HCEC 1CT (cell line): ENCODE results near the gene CD300LB.
"Not testable (repeated sequence)": the region's sequence is repeated elsewhere in the genome, so short reads cannot be mapped to it uniquely, and the experiment has no call there.

Source experiments
- DNase-seq: peaks from one replicate; pipeline ENCODE4 v3.0.0-alpha.2; 2017

The CD300LB gene

GRCh38 chr17:74531231-74531761 is at the start of gene CD300LB:
TSS of gene CD300LB (minus strand) at chr17:74531475. CDS start at chr17:74531350, 125 bp downstream.
- no peak for DNase-seq

GRCh38 chr17:74579900-74580299 is 48.6 kb upstream of the CD300LB start:
- no peak for DNase-seq

- DNase-seq, result no peak
Observed at GRCh38 chr17:74578979-74579378, 47.7 kb upstream of the CD300LB start.

- DNase-seq, result no peak
Observed at GRCh38 chr17:74574489-74575142, 43.3 kb upstream of the CD300LB start.

GRCh38 chr17:74573635-74574034 is 42.4 kb upstream of the CD300LB start:
- DNase-seq, result not testable (repeated sequence)

GRCh38 chr17:74573169-74573568 is 41.9 kb upstream of the CD300LB start:
- DNase-seq, result no peak

- no peak for DNase-seq
Observed at GRCh38 chr17:74571621-74572270, 40.5 kb upstream of the CD300LB start.

GRCh38 chr17:74569020-74570003 is 38.0 kb upstream of the CD300LB start:
- DNase-seq, result peak; percentile 30

GRCh38 chr17:74568106-74568873 is 37.0 kb upstream of the CD300LB start:
- DNase-seq, result no peak

GRCh38 chr17:74567397-74567796 is 36.1 kb upstream of the CD300LB start, which contains the start of gene CD300H:
TSS of gene CD300H (minus strand) at chr17:74567509.
- no peak for DNase-seq

GRCh38 chr17:74566132-74566753 is 35.0 kb upstream of the CD300LB start:
- no peak for DNase-seq

GRCh38 chr17:74565126-74565525 is 33.9 kb upstream of the CD300LB start:
- DNase-seq, result no peak

- no peak for DNase-seq
Observed at GRCh38 chr17:74563358-74563757, 32.1 kb upstream of the CD300LB start.

- DNase-seq, result no peak
Observed at GRCh38 chr17:74561586-74561985, 30.3 kb upstream of the CD300LB start.

GRCh38 chr17:74558882-74559519 is 27.7 kb upstream of the CD300LB start:
- no peak for DNase-seq

GRCh38 chr17:74558402-74558801 is 27.1 kb upstream of the CD300LB start:
- not testable (repeated sequence) for DNase-seq

GRCh38 chr17:74555427-74555940 is 24.2 kb upstream of the CD300LB start:
- no peak for DNase-seq

GRCh38 chr17:74554909-74555308 is 23.6 kb upstream of the CD300LB start:
- DNase-seq, result no peak

GRCh38 chr17:74552037-74552436 is 20.8 kb upstream of the CD300LB start:
- no peak for DNase-seq

- DNase-seq, result no peak
Observed at GRCh38 chr17:74550602-74551001, 19.3 kb upstream of the CD300LB start.

- DNase-seq, result no peak
Observed at GRCh38 chr17:74549343-74549742, 18.1 kb upstream of the CD300LB start.
